Retinal pigment epithelial cell (primary cell): ENCODE results near the gene COL4A2.
"Not testable (repeated sequence)": the region's sequence is repeated elsewhere in the genome, so short reads cannot be mapped to it uniquely, and the experiment has no call there.

ENCODE experiments used
- DNase-seq: peaks from one replicate; pipeline ENCODE4 v3.0.0-alpha.2; 2010; ENCODE audit warnings: low read depth
- H3K4me3 ChIP-seq: 2 replicates; pipeline ENCODE4 v1.5.1; 2011; ENCODE audit warnings: mild to moderate bottlenecking, low read length, control low read depth, moderate library complexity
- TF ChIP-seq, protein P1 (sequence below): conservative IDR thresholded peaks from 2 replicates; pipeline ENCODE4 v1.5.1; 2011; ENCODE audit warnings: low read depth, low read length, control low read depth, inconsistent platforms

COL4A2 gene

DNA sequence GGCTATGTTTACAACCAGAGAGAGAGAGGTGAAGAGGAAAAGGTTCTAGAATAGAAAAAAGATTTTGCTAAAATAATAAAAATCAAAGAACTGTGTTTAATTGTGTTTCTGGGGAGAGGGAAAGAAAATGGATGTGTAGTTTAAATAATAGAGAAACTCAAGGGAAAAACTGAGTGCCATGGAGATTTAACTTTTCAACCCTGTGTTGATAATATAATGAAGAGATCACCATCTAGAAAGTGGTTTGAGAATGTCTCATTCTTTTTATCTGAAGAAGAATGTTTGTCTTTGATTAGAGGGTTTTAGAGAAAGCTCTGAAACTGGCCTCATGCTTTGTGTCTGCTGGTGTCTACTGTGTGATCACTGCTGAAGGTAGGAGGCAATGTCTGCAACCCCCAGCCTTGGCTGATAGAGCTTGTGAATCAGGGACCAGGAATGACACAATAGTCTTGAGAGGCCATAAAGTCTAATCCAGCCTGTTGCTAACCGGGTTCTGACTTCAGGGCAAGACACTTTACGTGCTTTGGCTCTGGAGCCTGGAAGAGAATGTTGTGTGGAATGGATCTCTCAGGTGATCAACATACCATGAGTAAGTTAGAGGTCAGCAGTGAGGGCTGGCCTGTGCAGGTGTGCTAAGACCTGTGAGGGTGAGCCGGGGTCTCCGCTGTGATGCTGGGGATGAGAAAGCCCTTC is 5.4 kb downstream of the COL4A2 start:
- TF ChIP-seq, protein P1, sequence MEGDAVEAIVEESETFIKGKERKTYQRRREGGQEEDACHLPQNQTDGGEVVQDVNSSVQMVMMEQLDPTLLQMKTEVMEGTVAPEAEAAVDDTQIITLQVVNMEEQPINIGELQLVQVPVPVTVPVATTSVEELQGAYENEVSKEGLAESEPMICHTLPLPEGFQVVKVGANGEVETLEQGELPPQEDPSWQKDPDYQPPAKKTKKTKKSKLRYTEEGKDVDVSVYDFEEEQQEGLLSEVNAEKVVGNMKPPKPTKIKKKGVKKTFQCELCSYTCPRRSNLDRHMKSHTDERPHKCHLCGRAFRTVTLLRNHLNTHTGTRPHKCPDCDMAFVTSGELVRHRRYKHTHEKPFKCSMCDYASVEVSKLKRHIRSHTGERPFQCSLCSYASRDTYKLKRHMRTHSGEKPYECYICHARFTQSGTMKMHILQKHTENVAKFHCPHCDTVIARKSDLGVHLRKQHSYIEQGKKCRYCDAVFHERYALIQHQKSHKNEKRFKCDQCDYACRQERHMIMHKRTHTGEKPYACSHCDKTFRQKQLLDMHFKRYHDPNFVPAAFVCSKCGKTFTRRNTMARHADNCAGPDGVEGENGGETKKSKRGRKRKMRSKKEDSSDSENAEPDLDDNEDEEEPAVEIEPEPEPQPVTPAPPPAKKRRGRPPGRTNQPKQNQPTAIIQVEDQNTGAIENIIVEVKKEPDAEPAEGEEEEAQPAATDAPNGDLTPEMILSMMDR: peak; percentile 5
- DNase-seq: no peak
- no peak overlapping the region for H3K4me3 ChIP-seq

DNA sequence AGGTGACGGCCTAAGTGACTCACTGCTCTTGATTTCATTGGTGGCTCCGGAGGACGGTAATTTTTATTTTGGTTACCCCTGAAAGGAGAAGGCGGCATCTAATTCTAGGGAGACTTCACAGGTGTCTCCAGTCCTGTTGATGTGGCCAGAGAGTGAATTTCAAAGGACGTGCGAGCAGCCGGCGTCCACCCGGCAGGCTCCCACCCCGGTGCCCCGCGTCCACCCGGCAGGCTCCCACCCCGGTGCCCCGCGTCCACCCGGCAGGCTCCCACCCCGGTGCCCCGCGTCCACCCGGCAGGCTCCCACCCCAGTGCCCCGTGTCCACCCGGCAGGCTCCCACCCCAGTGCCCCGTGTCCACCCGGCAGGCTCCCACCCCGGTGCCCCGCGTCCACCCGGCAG is 6.2 kb downstream of the COL4A2 start:
- not testable (repeated sequence) for DNase-seq, H3K4me3 ChIP-seq

DNA sequence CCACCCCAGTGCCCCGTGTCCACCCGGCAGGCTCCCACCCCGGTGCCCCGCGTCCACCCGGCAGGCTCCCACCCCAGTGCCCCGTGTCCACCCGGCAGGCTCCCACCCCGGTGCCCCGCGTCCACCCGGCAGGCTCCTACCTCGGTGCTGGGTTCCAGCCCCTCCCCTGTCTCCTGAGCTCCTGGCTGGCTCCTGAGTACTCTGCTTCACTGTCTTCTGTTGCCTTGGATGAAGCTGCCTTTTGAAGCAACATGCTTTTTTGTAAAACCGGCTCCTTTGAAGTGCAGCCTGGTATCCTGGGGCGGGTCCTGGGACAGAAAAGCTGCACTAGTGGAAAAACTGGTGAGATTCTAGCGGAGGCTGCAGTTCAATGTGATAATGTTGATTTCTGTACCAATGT is 6.6 kb downstream of the COL4A2 start:
- not testable (repeated sequence) for H3K4me3 ChIP-seq, DNase-seq

DNA sequence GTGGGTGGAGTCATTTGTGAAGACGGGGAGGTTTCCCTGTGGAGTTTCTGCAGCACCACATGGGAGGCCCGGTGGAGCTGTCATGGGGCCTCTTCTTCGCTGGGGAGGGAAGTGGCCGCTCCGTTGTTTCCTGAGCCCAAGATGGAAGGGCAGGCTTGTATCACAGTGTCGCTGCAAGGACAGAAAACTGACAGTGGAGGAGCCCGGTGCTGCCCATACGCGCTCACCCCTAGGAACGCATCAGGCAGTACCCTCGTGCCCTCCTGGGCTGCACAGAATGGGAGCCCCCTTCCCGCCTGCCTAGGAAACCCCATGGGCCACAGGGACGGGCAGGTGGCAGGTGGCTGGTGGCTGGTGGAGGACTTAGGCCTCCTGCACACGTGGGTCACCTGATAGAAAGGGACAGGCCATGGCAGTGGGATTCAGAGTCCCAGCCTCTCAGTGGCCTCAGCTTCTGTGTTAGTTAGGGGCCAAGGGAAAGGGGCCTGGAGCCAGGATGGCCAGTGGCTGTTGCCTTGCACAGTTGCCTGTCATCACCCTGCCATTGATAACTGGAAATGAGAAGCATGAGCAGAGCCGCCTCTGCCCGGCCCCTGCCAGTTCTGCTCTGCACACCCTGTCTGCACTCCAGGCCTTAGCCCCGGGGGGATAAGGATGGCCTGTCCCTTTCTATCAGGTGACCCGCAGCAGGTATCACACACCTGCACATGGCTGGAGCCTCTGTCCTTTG is 7.6 kb downstream of the COL4A2 start:
- TF ChIP-seq, protein P1: no peak
- no peak for DNase-seq
- no peak overlapping the region for H3K4me3 ChIP-seq

DNA sequence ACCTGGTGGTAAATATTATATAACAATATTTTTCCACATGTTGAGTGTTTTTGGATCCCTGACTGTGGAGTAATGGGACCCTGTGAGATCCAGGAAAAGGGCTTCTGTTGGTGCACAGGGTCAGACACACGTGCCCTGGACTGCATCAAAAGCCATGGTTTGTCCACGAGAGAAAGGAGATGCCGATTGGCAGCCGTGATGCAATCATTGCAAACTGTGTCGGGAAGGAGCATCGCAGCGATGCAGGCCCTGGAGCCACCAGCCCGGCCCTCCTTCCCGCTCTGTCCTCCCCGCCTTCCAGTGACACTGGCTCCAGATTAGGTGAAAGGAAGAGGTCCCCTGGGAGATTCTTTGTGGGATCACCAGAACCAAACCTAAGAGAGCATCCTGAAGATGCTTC is 9.1 kb downstream of the COL4A2 start:
- DNase-seq: no peak
- H3K4me3 ChIP-seq: no peak overlapping the region
- TF ChIP-seq, protein P1: no peak

DNA sequence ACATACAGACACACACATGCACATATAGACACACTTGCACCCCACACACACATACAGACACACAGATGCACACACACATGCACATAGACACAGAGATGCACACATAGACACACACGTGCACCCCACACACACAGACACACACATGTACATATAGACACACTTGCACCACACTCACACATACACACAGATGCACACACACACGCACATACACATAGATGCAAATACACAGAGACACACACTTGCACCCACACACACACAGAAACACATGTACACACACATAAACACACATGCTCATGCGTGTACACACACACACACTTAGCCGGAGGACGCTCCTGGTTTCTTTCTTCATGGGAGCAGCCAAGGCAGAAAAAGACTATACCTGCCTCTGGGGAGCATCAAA is 10.0 kb downstream of the COL4A2 start:
- DNase-seq: no peak
- H3K4me3 ChIP-seq: no peak overlapping the region
- TF ChIP-seq, protein P1: no peak

DNA sequence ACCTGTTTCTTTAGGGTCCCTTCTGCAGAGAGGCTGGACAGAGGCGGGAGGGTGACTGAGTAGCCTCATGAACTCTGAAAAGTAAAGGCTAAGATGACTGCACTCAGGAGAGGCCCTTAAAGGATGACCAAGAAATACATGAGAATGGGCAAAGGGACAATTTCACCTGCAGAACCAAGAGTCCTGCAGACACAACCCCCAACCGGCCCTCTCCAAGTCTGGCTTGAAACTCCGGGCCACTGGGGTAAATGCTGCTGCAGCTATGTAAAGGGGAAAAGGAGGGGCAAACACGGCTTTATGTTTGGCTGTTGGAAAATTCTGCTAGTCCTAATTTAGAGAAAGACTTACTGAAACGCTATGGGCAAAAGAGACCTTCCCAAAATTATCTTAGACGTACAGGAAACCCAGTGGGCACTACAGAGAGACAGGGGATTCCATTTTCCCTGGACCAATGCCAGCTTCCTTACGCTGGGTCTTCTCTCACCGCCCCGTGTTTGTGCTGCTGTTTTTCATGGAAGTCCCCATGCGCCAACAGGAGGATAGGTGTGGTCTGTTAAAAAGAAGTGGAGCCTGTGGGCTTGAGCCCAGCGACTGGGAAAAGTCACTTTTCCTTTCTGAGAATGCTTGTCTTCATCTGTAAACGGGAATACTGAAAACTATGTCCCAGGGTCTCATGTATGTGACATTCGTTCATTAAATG is 10.6 kb downstream of the COL4A2 start:
- TF ChIP-seq, protein P1: no peak
- no peak for DNase-seq
- no peak overlapping the region for H3K4me3 ChIP-seq

DNA sequence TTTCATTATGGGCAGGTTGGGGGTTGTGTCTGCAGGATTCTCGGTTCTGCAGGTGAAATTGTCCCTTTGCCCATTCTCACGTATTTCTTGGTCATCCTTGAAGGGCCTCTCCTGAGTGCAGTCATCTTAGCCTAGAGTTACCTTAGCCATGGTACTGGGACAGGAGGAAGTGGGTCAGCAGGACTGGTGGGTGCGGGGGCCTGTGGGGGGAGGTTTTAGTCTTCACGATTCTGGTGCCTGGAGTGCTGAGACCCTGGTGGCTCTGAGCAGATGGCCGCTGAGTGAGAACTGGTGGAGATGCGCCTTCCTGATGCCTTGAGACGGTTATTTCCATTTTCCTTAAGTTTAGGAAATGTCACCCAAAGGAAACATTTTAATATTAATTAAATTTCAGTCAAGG is 11.8 kb downstream of the COL4A2 start:
- TF ChIP-seq, protein P1: no peak
- DNase-seq: no peak
- no peak overlapping the region for H3K4me3 ChIP-seq
